Endothelial cell of umbilical vein (primary cell): ENCODE data around the gene PCYT1B.
A peak's percentile ranks its signal among the peaks of the same experiment; 100 is the strongest.

ENCODE experiments used
- CTCF ChIP-seq, 2 donors: IDR thresholded peaks; 1 replicate in 1 of 2; 2 replicates in 1 of 2; pipeline ENCODE4 v1.5.1; 2011; ENCODE audit warnings: low read length in 2 of 2, mild to moderate bottlenecking in 2 of 2, moderate library complexity in 2 of 2, control low read depth in 1 of 2, inconsistent platforms in 1 of 2, low read depth in 1 of 2; ENCODE audit not compliant: insufficient read depth in 1 of 2; ENCODE audit errors: extremely low read depth in 1 of 2
- EZH2 ChIP-seq: IDR thresholded peaks from 2 replicates; pipeline ENCODE4 v1.6.1; 2012; ENCODE audit warnings: borderline replicate concordance, low read depth, mild to moderate bottlenecking, moderate library complexity, low read length, inconsistent platforms; ENCODE audit not compliant: severe bottlenecking
- GATA2 ChIP-seq: IDR thresholded peaks from 2 replicates; pipeline ENCODE4 v1.7.0; 2011; ENCODE audit warnings: low read depth, mild to moderate bottlenecking, moderate library complexity, mixed read lengths, low read length; ENCODE audit not compliant: insufficient read length, insufficient read depth
- MAX ChIP-seq: IDR thresholded peaks from 2 replicates; pipeline ENCODE4 v1.6.1; 2011; ENCODE audit not compliant: insufficient read depth, insufficient read length
- POLR2A ChIP-seq: IDR thresholded peaks from 2 replicates; pipeline ENCODE4 v1.6.1; 2012; ENCODE audit warnings: low read depth, mild to moderate bottlenecking, control low read depth, low read length

DNA sequence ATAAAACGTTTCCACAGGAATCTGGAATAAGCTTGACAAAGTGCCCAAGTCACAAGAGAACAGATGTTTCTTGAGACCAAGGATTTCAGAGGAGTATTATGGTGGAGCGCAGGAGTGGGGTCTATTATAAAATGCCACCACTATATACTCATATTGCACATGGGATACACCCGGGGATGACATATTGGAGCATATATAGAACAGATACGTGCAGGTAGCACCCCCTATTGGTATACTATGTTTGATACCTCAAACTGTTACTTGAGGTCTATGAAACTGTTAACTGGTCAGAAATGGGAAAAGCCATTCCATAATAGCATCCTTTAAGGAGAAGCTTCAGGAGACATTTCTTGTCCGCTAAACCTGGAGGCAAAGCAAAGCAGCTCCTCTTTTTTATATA, 86.0 kb downstream of the PCYT1B start:
- TF ChIP-seq CTCF (IDR thresholded peaks at IDR 0.05; ENCODE audit: extremely low read depth in 1 of 2, insufficient read depth in 1 of 2, low read depth in 1 of 2, low read length in 2 of 2) (peak in 1 of 2 donors; percentile 24), GATA2 (no peak), EZH2 (no peak), POLR2A (no peak), MAX (no peak)
